NCI-H226 (cell line): ENCODE measurements around the gene IGF2BP3.
"Not testable (repeated sequence)": the region's sequence is repeated elsewhere in the genome, so short reads cannot be mapped to it uniquely, and the experiment has no call there.

Source experiments
- DNase-seq: peaks from one replicate; pipeline ENCODE4 v3.0.0-alpha.2; 2015

Gene IGF2BP3

DNA sequence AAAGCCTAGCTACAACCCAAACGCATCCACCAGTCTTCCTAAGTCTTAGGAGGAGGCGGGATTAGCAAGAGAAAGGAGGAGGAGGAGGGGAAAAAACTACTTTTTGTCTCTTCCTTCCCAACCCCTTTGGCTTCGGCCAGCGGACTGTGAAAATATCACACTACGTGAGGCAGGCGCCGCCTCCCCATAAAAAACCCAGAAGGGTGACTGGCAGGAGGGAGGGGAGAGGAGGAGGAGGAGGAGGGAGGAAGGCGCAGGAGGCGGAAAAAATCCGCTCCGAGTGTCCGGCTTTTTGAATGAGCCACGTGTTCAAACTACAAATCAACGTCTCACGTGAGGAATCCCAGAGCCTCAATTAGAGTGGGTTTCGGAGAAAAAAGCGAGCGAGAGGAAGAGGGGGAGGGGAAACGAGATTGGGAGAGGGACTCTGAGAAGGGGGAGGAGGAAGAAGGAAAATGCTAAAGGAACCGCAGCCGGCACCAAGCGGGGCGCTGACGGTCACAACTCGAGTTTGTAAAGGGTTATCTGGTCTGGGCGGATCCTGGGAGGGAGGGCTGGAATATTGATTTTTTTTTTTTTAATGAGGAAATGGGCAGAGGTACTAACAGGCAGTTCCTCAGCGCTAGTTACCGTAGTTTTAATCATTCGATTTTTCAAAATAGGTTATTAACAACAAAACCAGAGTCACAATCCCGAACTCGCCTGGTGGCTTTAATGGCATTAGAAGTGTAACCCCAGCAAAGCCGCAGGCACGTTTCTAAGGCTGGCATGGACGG, at the start of gene IGF2BP3:
TSS of gene IGF2BP3 (minus strand) at position 162 of the 776 bp plus-strand sequence. CDS start 381 bp downstream, outside the sequence.
- peak; percentile 100 for DNase-seq

GRCh38 chr7:23514755-23515154, 44.5 kb upstream of the IGF2BP3 start:
- DNase-seq = no peak

DNA sequence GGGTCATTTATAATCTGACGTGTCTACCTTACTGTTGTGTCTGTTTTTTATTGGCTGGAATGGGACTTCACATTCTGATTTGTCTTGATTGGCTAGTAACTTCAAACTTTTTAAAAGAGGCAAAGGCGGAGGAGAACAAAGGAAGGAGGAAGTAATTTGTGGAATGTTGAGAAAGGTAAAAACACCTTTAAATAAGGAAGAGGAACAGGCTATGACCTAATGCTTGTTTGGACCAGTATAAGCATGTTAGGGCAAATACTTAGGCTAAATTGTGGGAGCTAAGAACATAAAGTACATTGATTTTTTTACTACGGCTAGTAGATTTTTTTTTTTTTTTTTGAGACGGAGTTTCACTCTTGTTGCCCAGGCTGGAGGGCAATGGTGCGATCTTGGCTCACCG, 43.5 kb upstream of the IGF2BP3 start:
- DNase-seq = not testable (repeated sequence)

- DNase-seq = no peak
Measured at GRCh38 chr7:23494009-23494408, 23.7 kb upstream of the IGF2BP3 start.

DNA sequence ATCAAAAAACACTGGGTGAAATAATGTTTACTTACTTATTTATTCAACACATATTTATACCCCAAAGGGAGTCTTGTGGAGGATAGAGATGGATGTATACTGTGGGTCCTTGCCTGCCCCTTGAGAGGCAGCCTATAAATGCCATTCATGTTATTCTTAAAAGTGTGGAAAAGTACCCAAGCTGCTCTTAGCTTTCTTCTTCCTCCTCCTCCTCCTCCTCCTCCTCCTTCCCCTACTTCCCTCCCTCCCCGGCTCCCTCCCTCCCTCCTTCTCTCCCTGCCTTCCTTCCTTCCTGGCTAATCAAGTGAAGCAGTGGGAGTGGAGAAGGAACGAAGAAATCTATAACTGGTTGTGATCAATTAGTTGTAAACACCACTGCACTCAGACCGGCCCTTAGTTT, 21.2 kb upstream of the IGF2BP3 start:
- DNase-seq = no peak

GRCh38 chr7:23490357-23491135, 20.3 kb upstream of the IGF2BP3 start:
- DNase-seq = no peak

DNA sequence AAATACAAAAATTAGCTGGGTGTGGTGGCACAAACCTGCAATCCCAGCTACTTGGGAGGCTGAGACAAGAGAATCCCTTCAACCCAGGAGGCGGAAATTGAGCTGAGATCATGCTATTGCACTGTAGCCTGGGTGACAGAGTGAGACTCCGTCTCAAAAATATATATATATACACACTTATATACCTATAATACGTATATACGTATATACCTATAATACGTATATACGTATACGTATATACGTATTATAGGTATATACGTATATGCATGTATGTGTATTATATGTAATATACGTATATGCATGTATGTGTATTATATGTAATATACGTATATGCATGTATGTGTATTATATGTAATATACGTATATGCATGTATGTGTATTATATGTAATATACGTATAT, 18.4 kb upstream of the IGF2BP3 start:
- DNase-seq = not testable (repeated sequence)

DNA sequence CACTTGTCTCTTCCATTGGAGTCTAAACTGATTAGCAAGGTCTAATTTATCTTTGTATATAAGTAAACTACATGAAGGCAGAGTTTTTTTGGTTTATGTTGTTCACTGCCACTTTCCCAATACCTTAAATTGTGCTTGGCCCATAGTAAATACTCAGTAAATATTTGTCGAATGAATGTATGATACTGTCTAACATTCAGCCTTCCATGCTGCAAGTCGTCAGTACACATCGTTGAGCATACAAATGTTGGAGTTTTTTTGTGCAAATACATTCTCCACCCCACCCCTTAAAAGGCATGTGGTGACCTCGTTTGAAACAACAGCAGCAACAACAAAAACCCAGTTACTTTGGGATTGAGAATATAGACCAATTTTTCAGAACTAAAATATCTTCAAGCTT, 17.4 kb upstream of the IGF2BP3 start:
- DNase-seq = no peak

- no peak for DNase-seq
Measured at GRCh38 chr7:23486002-23486773, 15.9 kb upstream of the IGF2BP3 start.

- no peak for DNase-seq
Measured at GRCh38 chr7:23482686-23483085, 12.4 kb upstream of the IGF2BP3 start.

- DNase-seq = no peak
Measured at GRCh38 chr7:23477962-23478866, 7.9 kb upstream of the IGF2BP3 start.

- DNase-seq = no peak
Measured at GRCh38 chr7:23477157-23477499, 6.8 kb upstream of the IGF2BP3 start.

DNA sequence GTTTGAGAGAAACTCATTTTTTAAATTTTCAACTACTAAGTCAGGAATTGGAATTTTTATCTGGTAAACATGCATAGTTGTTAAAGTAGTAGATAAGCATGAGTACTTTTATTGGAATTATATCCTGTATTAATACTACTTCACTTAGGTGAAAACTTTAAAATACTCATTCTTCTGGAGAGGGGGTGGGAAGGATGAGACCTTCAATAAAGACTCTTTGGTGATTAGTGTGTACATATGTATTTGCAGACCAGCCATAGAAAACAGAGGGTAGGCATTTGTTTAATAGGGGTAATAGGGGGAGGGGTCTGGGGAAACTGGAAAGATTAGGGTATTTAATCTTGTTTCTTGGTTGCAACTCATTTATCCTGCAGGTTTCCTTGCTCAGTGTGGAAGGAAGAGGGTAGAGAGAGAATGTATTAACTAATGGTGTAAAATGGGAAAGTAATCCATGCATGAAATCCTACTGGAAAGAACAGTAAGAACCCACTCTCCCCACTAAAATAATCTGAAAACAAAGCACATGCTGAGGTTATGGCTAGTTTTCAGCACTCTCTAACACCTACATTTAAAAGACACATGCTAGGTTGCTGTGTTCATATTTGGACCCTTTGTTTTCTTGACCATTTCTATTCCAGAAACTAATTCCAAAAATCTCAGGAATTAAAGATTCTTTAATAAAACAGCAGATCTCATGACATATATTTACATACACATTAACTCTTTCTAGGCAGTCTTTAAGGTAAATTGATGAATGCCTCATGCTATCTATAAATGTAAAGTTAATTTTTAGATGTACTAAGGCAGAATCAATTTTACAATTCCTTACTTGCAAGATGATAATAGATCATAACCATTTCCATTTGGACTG, 6.2 kb upstream of the IGF2BP3 start:
- DNase-seq = no peak

DNA sequence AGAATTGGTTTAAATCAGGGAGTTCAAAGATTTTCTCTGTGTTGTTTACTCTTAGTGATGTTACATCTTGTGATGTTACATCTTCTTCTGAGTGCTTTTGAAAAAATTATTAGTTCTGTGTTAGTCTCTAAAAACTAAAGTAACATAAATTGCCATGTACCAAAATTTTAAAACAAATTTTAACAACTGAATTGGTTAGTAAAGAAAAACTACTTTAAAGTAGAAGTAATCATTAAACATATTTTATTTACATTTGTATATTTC, 5.2 kb upstream of the IGF2BP3 start:
- DNase-seq = no peak

GRCh38 chr7:23474829-23475575, 4.7 kb upstream of the IGF2BP3 start:
- DNase-seq = no peak

GRCh38 chr7:23474094-23474828, 4.0 kb upstream of the IGF2BP3 start:
- DNase-seq = peak; percentile 100

- DNase-seq = peak; percentile 39
Measured at GRCh38 chr7:23473844-23474093, 3.5 kb upstream of the IGF2BP3 start.

DNA sequence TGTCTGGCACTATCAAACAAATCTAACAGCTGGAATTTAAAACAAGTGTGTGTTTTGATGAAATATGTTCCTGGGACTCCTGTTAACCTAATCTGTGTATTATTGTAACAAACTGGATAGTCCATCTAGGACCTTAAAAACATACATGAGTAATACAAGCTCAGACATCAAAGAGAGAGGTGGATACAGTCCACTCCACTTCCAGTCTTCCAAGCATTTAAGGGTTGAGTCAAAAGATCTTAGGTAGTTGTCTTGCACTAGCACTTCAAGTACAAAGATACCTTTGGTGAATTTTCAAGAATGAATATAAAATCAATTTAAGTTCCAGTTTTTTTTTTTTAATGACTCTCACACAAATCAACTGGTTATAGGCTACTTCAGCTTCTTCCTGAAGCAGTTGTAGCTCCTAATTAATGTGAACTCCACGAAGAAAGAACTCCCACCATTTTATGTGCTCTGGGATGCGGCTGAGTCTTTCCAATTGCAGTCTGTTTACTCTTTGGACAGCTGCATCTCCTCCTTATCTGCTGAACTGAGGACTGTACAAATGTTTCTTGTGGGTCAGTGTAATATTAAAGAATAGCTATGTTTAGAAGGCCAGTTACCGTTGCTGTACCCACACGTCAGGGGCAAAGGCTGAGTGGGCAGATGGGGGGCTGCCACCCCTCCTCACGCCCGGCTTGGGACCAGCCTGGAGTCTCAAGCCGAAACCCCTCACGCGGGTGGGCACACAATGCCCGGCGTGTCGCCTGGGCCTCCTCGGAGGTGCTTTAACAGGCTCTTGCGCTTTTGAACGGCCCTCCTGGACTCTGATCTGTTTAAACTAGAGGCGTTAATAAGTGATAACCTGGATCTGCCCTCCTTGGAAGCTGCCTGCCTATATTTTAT, 2.9 kb upstream of the IGF2BP3 start:
- DNase-seq = peak; percentile 28

DNA sequence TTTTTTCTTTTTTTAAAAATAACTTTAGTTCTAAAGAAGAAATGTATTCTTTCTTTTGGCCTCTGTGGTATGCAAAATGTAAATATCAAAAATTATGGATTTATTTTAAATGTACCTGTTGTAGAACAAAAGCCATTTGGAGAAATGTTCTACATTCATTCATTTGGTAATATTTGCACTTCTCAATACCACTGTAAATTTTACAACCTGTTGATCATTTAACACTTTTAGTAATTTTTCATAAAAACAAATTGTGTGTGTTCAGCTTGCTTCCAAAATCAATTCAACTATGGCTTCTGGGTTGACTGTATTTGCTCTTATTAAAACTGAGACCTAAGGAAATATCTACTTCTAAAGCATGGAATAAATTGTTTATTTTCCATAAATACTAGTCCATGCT, 2.3 kb upstream of the IGF2BP3 start:
- no peak for DNase-seq

DNA sequence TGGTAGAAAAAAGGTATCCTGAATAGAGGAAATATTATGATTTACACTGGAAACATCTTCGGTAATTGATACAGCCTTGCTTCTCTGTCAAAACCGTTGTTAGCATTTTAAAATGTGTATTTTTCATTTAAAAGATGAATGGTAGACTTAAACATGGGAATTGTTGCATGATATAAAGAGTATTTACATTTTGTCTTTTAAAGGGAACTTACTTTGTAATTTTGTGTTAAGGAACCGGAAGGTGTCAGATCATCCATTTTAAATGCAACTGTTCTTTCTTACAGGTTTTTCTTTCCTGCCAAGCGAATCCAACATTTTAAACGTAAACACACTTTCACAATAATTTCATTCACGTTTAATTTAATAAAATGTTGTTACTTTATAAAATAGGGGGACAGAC, 1.8 kb upstream of the IGF2BP3 start:
- DNase-seq = no peak
